H1 (cell line): ENCODE measurements around the gene IL1RAP.

Experiments
- MAX ChIP-seq: IDR thresholded peaks from 2 replicates; pipeline ENCODE4 v1.6.1; 2012; ENCODE audit warnings: inconsistent platforms
- POLR2A ChIP-seq, 2 experiments: IDR thresholded peaks; 1 replicate in 1 of 2; 2 replicates in 1 of 2; pipeline ENCODE4 v1.6.1; 2011; ENCODE audit warnings: low read depth in 2 of 2, low read length in 2 of 2, mild to moderate bottlenecking in 2 of 2; ENCODE audit errors: control extremely low read depth in 1 of 2
- SIN3A ChIP-seq, 2 experiments: IDR thresholded peaks in 1 of 2; conservative IDR thresholded peaks in 1 of 2; 2 replicates each; pipeline ENCODE4 v1.6.1; 2011 to 2012; ENCODE audit warnings: low read length in 2 of 2, improper control_type of control experiment in 1 of 2, low read depth in 1 of 2, mild to moderate bottlenecking in 1 of 2
- TBP ChIP-seq: IDR thresholded peaks from 2 replicates; pipeline ENCODE4 v1.6.1; 2011; ENCODE audit warnings: low read depth, low read length, improper control_type of control experiment
- TF ChIP-seq, protein P1 (sequence below), 3 experiments: IDR thresholded peaks; 1 replicate in 2 of 3; 2 replicates in 1 of 3; pipeline versions ENCODE4 v1.5.1 to v1.6.1; 2011; ENCODE audit warnings: low read length in 3 of 3, mild to moderate bottlenecking in 3 of 3, inconsistent platforms in 2 of 3, low read depth in 1 of 3, moderate library complexity in 1 of 3; ENCODE audit not compliant: insufficient read depth in 1 of 3; ENCODE audit errors: control extremely low read depth in 1 of 3

DNA sequence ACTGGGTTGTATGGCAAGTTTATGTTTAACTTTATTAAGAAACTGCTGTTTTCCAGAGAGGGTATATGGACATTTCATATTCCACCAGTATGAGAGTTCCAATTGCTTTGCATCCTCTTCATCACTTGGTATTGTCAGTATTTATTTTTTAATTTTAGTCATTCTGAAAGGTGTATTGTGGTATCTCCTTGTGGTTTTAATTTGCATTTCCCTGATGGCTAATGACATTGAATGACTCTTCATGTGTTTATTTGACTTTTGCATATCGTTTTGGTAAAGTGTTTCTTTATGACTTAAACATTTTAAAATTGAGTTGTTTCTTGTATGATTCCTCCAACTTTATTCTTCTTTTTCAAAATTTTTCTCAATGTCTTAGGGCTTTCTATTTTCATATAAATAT, 44.4 kb downstream of the IL1RAP start:
- no peak for TF ChIP-seq MAX
- TF ChIP-seq POLR2A (IDR thresholded peaks at IDR 0.05; ENCODE audit: control extremely low read depth in 1 of 2, low read depth in 2 of 2, low read length in 2 of 2): no peak
- TF ChIP-seq, protein P1, sequence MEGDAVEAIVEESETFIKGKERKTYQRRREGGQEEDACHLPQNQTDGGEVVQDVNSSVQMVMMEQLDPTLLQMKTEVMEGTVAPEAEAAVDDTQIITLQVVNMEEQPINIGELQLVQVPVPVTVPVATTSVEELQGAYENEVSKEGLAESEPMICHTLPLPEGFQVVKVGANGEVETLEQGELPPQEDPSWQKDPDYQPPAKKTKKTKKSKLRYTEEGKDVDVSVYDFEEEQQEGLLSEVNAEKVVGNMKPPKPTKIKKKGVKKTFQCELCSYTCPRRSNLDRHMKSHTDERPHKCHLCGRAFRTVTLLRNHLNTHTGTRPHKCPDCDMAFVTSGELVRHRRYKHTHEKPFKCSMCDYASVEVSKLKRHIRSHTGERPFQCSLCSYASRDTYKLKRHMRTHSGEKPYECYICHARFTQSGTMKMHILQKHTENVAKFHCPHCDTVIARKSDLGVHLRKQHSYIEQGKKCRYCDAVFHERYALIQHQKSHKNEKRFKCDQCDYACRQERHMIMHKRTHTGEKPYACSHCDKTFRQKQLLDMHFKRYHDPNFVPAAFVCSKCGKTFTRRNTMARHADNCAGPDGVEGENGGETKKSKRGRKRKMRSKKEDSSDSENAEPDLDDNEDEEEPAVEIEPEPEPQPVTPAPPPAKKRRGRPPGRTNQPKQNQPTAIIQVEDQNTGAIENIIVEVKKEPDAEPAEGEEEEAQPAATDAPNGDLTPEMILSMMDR (IDR thresholded peaks at IDR 0.05; ENCODE audit: control extremely low read depth in 1 of 3, insufficient read depth in 1 of 3, low read depth in 1 of 3, low read length in 3 of 3): no peak
- TF ChIP-seq SIN3A (conservative IDR thresholded peaks at IDR 0.05 in 1 of 2, IDR thresholded peaks at IDR 0.05 in 1 of 2; ENCODE audit: low read depth in 1 of 2, low read length in 2 of 2): no peak
- TF ChIP-seq TBP: no peak
